HG03064 (cell line): Measurements from ENCODE around the gene BCDIN3D.
"Not testable (repeated sequence)": the region's sequence is repeated elsewhere in the genome, so short reads cannot be mapped to it uniquely, and the experiment has no call there.

Experiments
- ATAC-seq: cut with Tn5 transposase; IDR thresholded peaks from one replicate; pipeline ENCODE4 v1.9.1; 2021; ENCODE audit warnings: low read depth; ENCODE audit not compliant: unreplicated experiment

Gene BCDIN3D, protein sequence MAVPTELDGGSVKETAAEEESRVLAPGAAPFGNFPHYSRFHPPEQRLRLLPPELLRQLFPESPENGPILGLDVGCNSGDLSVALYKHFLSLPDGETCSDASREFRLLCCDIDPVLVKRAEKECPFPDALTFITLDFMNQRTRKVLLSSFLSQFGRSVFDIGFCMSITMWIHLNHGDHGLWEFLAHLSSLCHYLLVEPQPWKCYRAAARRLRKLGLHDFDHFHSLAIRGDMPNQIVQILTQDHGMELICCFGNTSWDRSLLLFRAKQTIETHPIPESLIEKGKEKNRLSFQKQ

DNA sequence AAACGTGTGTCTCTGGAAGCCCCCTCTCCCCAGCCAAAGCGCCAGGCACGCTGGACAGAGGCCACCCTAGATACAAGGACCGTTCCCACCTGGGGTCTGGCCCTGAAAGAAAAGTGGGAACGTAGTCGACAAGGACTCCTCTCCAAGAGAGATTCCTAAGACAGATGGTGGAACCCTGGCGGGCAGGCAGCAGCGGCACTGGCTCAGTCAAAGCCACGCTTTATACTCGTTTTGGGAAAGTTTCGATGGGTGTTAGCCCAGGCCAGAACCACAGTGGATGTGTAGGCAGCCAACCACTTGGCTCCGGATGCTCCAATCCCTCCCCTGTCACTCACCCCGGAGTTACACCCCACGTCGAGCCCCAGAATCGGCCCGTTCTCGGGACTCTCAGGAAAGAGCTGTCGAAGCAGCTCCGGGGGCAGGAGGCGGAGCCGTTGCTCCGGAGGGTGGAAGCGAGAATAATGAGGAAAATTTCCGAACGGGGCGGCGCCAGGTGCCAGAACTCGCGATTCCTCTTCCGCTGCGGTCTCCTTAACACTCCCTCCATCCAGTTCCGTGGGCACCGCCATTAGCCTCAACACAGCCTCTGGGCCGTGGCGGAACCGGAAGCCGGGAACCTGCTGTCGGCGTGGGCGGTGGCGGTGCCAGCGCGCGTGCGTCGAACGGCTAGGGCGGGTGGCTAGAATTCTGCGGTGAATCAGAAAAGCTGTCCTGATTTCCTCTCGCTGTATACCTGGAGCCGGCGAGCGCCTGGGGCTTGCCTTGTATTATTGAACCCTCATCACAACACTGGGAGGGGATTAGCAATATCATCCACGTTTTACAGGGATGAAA, at the start of gene BCDIN3D:
Gene BCDIN3D, minus strand, starts transcription at position 588 of the 834 bp plus-strand sequence. Its CDS starts 19 bp downstream, at position 569.
- peak; percentile 77 for ATAC-seq

DNA sequence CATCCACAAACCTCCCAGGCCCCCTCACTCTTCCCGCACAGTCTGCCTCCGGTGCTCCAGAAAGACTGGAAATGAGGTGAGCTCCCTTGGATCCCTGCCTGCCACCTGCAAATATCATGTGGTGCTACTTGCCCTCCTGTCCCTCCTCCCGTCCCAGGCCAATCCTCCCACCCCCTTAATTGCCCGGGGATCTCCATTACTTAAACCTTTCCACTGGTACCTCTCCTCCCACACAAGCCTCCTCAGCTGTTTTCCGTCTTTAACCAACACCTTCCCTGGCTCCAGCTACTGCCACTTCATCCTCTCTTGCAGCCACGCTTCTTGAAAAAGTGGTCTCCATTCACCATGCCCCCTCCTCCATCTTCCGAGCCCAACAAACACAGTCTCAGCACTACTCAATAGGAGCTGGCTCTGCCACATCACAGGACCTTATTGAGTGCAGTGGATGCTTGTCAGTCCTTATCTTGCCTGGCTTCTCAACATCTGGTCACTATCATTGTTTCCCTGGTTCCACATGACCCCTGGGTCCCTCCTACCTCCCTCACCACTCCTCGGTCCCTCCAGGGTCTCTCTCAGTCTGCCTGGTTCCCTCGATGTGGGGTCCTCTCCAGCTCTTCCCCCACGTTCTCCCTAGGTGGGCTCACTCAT, 49.3 kb upstream of the BCDIN3D start:
- no peak for ATAC-seq

DNA sequence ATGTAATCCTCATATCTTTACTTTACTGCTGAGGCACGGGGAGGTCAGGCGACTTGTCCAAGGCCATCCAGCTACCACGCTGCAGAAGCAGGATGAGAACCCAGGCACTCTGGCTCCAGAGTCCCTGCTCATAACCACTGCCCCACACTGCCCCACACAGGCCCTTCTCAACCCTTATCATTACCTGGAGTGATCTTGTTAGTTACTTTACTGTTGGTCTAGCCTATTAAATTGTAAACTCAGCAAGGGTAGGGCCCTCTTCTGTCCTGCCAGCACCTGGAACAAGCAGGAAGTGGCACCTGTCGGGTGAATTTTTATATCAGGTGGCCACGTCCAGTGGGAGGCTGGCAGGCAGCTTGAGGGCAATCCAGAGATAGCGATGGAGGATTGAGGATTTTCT, 48.6 kb upstream of the BCDIN3D start:
- no peak for ATAC-seq

DNA sequence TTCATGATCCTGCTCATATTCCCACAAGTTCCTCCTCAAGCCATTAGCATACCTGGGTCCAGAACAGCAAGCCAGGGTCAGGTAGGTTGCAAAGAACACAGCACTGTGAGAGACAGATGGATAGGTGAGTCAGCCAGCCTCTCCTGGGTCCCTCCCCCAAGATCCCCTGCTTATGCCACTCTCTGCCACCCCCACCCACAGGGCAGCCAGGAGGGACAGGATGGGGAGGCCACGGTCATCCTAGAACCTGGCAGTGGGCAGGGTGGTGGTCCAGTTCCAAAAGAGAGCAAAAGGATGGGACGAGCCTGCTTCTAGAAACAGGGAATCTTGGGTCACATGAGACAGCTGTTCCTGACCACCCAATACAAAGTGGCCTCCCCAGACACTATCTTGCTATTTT, 48.1 kb upstream of the BCDIN3D start:
- ATAC-seq, result no peak

DNA sequence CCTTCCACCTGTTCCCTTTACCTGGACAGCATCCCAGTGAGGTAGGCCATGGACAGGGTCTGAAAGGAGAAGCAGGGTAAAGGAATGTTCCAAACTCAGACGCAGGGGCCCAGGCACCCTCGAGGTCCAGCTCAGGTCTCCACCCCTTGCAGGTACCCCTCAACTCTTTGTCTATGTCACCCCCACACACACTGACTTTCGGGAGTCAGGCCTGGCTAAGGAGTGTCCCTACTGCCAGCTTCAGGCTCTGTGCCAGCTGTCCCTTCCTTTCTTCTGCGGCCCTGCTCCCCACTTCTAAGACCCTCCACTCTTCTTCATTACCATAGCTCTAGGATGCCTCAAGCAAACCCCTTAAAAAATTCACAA, 47.2 kb upstream of the BCDIN3D start:
- ATAC-seq, result no peak

DNA sequence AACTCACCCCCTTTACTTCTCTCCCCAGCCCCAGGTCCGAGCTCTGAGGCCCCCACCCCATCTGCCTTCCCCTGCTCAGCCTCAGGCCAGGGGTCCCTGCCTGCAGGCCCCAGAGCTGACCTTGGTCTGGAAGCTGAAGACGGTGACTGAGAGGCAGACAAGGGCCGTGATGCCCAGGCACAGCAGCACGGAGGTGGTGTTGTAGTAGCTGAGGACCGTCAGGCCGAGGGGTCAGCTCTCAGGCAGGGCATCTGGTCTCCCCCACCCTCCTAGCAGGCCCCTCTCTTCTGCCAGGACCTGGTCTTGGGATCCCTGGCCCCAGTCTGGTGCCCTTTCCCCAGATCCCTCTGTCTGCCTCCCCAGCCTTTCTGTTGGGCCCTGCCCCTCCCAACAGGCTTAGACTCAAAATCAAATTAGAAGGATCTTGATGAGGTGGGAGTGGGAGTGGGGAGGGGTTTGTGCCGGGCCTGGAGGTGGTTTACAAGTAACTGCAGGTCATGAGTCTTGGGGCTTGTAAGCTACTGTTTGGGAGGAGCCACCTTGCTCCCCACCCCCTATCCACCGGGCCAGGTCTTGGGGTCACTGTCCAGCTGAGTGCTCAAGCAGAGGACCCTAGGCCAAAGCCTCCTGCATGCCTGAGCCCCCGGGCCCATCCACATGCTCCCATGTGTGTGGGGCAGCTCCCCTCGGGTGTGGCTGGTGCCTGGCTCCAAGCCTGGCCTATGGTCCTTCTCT, 46.6 kb upstream of the BCDIN3D start:
- no peak for ATAC-seq

DNA sequence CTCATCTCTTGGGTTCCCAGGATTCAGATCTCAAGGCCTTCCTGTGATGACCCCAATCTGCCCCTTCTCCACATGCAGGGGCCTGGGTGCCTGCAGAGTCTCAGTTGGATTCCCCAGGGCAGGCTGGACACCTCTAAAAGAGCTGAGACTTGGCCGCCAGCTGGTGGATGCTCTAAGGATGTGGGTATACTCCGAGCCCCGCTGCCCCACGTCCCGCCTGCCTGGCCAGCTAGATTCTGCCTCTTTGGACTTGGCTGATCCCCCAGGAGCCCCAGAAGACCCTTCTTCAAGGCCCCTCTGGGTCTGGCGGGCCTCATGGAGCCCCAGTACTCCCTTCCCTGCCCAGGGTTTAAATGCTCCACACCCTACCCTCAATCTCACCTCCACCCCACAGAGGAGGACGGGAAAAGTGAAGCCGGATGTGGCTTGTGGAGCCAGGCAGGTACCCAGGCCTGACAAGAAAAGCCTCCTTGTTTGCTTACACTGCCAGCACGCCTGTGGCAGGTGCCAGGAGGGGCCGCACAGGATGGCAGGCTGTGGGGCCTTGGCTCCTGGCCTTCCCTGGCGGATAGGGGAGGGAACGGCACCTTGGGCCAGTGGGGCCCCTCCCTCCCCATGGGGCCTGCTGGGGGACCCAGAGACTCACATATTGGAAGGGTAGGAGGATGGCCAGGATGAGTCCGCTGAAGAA, 45.7 kb upstream of the BCDIN3D start:
- ATAC-seq, result no peak

DNA sequence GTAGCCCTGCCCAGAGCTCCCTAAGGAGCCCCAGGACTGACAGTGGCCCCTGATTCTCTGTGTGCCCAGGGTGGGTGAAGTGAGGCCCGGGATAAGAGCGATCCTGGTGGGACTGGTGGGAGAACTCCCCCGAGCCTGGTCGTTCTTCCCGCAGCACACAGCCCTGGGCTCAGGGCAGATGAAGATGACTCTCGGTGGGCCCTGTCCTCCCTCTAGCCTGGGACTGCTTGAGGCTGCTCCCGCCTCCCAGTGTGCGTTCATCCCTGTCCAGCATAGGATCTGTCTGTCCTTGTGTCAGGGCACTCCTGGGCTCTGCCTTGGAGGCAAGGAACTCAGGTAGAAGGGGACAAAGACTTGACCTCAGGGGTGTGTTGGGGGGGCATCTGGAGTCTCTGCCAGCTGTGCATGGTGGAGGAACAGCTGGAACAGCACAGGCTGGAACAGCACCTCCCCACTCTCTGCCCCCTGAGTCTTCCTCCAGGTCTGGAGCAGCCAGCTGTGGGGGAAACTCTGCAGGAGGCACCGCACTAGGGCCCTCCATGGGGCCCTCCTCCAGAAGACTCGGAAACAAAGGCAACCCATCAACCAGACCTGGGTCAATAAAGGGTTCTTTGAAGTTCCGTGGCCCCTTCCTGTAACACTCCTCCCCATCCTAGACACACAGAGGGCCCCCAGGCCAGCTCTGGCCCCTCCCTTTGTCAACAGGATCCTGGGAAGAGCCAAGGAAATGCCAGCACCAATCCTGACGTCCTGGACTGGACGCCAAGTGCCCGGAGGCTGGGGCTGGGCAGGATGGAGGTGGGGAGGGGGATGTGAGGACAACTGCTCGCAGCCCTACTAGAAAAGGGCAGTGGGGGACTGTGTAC, 44.9 kb upstream of the BCDIN3D start:
- no peak for ATAC-seq

DNA sequence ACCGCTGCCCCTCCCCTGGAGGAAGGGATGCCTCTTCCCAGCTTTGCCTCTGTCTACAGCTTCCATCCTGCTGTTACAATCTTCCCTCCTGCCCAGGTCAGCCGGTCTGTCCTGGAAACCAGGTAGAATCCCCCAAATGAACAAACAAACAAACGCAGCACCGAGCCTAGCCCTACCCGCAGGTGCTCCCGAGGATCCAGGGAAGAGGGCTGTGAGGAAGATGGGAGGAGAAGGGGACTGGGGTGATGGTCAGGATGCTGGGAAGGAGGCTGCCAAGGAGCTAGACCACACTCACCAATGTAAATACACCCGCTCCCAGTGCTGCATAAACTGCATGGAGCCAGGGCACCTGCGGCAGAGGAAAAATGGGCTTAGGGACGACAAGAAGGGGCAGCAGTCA, 44.2 kb upstream of the BCDIN3D start:
- ATAC-seq, result no peak

DNA sequence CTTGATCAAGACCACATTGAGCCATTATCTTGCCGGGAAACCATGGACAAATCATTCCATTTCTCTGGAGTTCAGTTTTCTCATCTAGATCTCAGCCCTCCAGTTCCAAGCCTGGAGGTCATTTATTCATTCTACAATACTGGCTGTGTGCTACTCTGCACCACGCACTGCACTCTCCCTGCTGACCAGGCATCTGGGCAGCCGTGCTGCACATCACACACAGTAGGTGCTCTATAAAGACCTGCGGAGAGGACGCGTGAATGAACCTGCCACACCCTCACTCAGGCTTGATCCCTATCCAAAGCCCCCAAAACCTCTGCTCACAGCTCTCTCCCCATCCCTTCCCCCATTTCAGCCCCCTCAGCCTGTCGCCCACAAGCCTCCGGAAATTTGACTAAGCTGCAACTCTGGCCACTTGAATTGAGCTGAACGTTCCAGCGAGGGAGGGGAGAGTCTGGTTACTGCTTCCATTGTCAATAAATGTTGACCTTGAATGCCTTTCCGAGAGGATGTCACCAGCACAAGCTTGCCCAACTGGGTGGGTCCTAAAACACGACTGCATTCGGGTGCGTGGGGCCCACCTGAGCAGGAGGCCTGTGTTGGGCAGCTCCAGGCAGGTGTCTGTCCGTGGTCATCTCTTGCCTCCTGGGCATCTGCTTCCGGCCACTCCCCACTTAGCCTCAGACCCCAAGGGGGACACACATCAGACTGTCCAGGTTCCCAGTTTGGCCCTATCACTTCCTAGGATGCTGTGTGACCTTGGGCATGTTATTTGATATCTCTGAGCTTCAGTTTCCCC, 43.0 kb upstream of the BCDIN3D start:
- no peak for ATAC-seq

DNA sequence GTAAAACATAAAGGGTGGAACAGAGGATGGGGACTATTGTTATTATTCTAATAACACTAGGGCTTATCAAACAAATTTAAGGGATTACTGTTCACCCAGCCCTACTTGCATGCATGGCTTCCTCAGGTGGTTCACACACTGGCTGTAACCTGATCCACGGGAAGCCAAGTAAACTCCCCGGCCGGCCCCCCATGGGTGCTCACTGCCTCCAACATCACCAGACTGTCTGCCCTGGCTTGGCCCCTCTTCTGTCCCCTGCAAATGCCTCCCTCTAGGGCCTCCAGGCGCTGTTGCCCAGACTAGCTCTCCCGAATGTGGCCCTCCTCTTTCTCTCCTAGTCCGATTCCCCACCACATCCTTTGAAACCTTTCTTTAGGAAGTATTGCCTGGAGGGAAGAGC, 42.2 kb upstream of the BCDIN3D start:
- no peak for ATAC-seq

DNA sequence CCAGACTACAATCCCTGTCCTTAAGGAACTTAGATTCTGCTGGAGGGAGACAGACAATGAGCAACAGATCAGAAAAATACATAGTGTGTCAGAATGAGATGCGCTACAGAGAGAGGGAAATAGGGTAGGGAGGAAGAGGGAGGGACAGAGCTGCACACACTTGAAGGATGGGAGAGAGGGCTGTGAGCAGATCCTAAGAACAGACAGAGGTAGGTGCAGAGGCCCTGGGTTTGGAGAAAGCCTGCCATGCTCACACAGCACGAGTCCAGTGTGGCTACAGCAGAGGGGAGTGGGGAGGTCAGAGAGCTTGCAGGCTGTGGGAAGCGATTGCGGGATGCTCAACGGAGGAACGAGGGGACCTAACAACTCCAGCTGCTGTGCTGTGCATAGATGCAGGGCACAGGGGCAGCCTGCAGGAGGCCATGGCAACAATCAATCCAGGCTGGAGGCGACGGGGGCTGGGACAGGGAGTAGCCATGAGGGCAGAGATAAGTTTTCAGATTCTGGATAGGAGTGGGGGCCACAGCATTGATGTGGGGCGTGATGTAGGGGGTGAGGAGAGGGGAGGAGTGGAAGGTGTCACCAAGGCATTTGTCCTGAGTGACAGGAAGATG, 40.1 kb upstream of the BCDIN3D start:
- ATAC-seq, result no peak

DNA sequence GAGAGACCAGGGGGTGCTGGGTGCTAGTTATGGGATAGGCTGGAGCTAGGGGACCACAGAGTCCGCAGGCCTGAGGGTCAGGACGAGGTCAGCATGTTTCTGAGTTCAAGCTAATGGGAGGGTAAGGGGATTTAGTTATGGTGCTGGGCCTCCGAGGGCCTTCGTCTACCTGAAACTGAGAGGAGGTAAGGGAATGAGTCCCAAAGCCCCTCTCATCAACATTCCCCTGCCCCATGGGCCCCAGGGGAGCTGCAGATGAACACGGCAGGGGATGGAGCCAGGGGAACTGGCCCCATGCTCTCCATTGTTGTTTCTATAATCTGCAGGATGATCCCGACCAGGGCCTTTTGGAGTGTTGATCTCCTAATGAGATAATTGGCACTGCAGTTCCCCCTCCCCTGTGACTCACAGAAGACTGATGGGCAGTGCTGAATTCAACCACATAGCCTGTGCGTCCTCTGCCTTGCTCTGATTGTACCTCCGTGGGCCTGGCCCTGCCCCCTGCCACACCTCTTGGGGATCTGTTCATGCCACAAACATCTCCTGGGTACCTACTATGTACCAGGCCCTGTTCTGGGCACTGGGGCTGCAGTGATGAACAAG, 39.4 kb upstream of the BCDIN3D start:
- no peak for ATAC-seq

DNA sequence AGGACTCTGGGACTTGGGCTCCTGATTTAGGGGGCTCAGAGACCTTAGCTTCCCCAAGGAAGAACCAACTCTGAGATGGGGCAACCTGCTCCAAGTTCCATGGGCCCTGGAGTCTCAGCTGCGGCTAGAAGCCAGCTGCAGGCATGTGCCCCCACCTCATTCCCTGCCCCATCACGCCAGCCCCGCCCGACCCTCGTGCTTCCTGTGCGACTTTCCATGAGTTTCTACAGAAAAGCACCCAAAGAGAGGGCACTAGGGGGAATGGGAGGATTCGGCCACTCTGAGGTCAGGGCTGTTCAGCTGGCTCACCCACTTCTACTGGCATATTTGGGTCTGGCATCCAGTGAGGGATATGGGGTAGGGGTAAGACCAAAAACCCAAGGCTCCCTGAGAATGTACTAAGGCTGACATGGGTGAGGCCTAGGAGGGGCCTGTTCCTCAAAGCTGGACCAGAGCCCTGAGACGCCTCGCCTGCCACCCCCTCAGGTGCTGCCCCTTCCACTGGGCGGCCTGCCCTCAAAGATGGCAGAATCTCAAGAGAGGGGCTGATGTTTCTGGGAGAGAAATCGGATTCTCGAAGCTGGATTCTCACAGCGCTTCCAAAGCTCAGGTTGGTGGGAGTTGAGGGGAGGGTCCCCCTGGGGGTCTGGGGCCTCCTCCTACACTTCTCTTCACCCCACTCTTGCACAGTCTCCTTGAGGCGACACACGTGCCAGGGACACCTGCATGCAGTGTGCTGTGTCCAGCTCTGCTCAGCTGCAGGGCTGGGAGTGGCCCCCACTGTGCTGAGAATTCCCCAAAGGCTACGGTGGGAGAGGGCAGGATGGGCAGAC, 38.7 kb upstream of the BCDIN3D start:
- ATAC-seq, result no peak

DNA sequence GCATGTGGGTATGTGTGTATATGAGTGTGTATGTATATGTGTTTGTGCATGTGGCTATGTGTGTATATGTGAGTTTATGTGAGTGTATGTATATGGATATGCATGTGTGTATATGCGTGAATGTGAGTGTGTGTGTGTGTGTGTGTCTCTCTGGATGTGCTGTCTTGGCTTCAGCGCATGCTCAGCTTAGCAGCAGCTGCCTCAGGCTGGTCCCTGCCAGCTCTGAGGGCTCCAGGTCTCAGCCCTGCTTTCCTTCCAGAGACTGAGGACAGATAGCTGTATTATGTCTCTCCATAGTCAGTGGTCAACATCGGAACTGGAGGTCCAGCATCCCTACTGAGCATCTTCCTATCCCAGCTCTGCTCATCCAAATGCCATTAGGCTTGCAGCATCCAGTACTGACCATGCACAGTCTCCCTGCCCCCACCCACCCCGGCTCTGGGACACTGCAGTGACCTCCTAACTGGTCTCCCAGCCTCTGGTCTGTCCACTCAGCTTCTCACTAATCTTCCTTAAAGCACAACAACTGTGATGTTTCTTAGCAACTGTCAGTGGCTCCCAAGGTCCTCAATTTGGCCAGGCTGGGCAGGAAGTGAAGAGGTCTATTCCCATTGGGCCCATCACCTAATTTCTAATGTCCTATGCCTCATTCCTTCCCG, 38.0 kb upstream of the BCDIN3D start:
- ATAC-seq, result no peak

DNA sequence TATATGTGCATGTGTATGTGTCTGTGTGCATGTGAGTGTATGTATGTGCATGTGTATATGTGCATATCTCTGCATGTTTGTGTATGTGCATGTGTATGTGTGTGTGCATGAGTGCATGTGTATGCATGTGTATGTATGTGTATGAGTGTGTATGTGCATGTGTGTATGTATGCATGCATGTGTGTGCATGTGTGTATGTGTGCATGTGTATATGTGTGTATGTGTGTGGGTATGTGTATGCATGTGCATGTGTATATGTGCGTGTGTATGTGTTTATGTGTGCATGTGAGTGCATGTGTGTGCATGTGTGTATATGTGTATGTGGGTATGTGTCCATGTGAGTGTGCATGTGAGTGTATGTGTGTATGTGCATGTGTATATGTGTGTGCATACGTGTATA, 36.2 kb upstream of the BCDIN3D start:
- ATAC-seq, result not testable (repeated sequence)
